DND-41 (cell line): ENCODE results near the gene IGLL5.

Experiments used
- CTCF ChIP-seq: IDR thresholded peaks from 2 replicates; pipeline ENCODE4 v1.5.1; 2012; ENCODE audit warnings: borderline replicate concordance, low read length, moderate library complexity, mild to moderate bottlenecking; ENCODE audit not compliant: poor library complexity, severe bottlenecking; ENCODE audit errors: extremely low read depth
- EZH2 ChIP-seq: IDR thresholded peaks from 3 replicates; pipeline ENCODE4 v1.6.1; 2012; ENCODE audit warnings: borderline replicate concordance, low read depth, mild to moderate bottlenecking, moderate library complexity, low read length, inconsistent platforms; ENCODE audit not compliant: severe bottlenecking

GRCh38 chr22:22940961-22941605 is 53.5 kb downstream of the IGLL5 start:
- TF ChIP-seq CTCF, result no peak
- TF ChIP-seq EZH2, result no peak
